Small intestine (tissue), 7 donors: Measurements from ENCODE around the gene OPRD1. TPM values are rescaled to one million over a fixed set of nuclear protein-coding genes. Genes with fewer than 3 reads are reported as not detected.

ENCODE experiments used
- DNase-seq, 2 donors: peaks; one replicate each; pipeline versions ENCODE4 v3.0.0 to v3.0.0-alpha.2; 2013
- FAIRE-seq: peaks from 2 replicates; lab custom pipeline; 2012; peaks lifted over from hg19 to GRCh38; lab: Jason Lieb, UNC
- H3K27ac ChIP-seq, 3 donors: one replicate each; pipeline ENCODE4 v1.5.1; 2013; ENCODE audit warnings: low read length in 2 of 3, mild to moderate bottlenecking in 2 of 3, control low read depth in 1 of 3, inconsistent platforms in 1 of 3, low read depth in 1 of 3, moderate library complexity in 1 of 3
- H3K27me3 ChIP-seq, 3 donors: one replicate each; pipeline ENCODE4 v1.6.1; 2013; ENCODE audit warnings: low read length in 3 of 3, inconsistent platforms in 1 of 3; ENCODE audit not compliant: control insufficient read depth in 3 of 3, insufficient read depth in 3 of 3
- H3K36me3 ChIP-seq, 3 donors: one replicate each; pipeline ENCODE4 v1.6.1; 2013; ENCODE audit warnings: low read length in 3 of 3, inconsistent platforms in 1 of 3, low read depth in 1 of 3, mild to moderate bottlenecking in 1 of 3, moderate library complexity in 1 of 3; ENCODE audit not compliant: control insufficient read depth in 3 of 3, insufficient read depth in 2 of 3
- H3K4me1 ChIP-seq, 3 donors: one replicate each; pipeline ENCODE4 v1.6.1; 2013; ENCODE audit warnings: low read length in 2 of 3, inconsistent platforms in 1 of 3, low read depth in 1 of 3, mild to moderate bottlenecking in 1 of 3, moderate library complexity in 1 of 3; ENCODE audit not compliant: control insufficient read depth in 3 of 3, insufficient read depth in 2 of 3
- H3K4me3 ChIP-seq, 3 donors: one replicate each; pipeline ENCODE4 v1.5.1; 2013; ENCODE audit warnings: low read length in 3 of 3, control low read depth in 1 of 3, inconsistent platforms in 1 of 3, low read depth in 1 of 3, mild to moderate bottlenecking in 1 of 3, moderate library complexity in 1 of 3
- H3K9me3 ChIP-seq, 2 donors: one replicate each; pipeline ENCODE4 v1.6.1; 2013; ENCODE audit warnings: low read depth in 1 of 2, low read length in 1 of 2; ENCODE audit not compliant: control insufficient read depth in 2 of 2, insufficient read depth in 1 of 2
- WGBS, 3 donors: extraction: QIAGEN DNeasy Blood & Tissue Kit; methylation state at CpG; one replicate each; pipeline ENCODE4 v1.1.7; 2013; 5-methylcytosine and 5-hydroxymethylcytosine counted together
- polyA plus RNA-seq, 4 donors: library from polyadenylated mRNA; stranded (reverse) in 3 of 4; unstranded in 1 of 4; fragments of 200-250 nt in 3 of 4; fragments of 120-200 nt in 1 of 4; gene quantifications; one replicate each; pipeline versions ENCODE4 v1.2.1 to v1.2.3, GENCODE V29; 2013
- donor health status: healthy with polysubstance abuse.
- donor health status: control.
- donor health status: control.
- donor health status: Bipolar disorder and iron deficiency.
- donor health status: healthy.

OPRD1 gene
- polyA plus RNA-seq, 4 donors, result 0.06 to 0.34 (median 0.27) TPM; not detected in 1

GRCh38 chr1:28804071-28804470, 7.9 kb upstream of the OPRD1 start:
- H3K9me3 ChIP-seq, result peaks cover 0 to 9% of the 10 kb centered on the region in 2 donors
- no peak for FAIRE-seq
- H3K27me3 ChIP-seq, result peaks cover 0 to 5% (median 0%) of the 10 kb centered on the region in 3 donors
- WGBS, 3 donors, result 57 to 69% (median 69%) methylated on average over 3 of the region's 3 CpGs
- H3K4me1 ChIP-seq, result no peaks in the 10 kb centered on the region
- no peak overlapping the region for H3K4me3 ChIP-seq
- no peaks in the 10 kb centered on the region for H3K36me3 ChIP-seq
- no peak overlapping the region for H3K27ac ChIP-seq
- DNase-seq, result no peak

DNA sequence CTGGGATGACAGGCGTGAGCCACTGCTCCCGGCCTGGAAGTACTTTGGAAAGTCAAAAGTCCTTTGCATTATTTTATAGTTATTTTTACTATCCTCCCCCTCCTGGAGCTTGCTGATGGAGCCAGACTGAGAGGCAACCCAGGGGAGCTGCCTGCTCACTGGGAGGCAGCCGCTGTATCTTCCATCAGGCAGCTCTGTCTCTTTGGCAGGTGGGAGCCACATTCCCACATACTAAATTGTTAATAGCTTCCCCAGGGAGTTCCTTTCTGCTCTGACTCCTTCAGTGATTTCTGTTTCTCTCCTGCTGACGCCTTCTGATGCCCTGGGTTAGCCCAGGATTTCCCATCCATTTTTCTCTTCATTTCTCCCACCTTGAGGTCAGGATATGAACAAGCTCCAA, 4.9 kb upstream of the OPRD1 start:
- Histone ChIP-seq H3K27me3 (peaks cover 7 to 25% (median 14%) of the 10 kb centered on the region in 3 donors), H3K27ac (no peak overlapping the region), H3K36me3 (no peaks in the 10 kb centered on the region), H3K9me3 (peaks cover 0 to 9% of the 10 kb centered on the region in 2 donors), H3K4me1 (no peaks in the 10 kb centered on the region), H3K4me3 (no peak overlapping the region)
- no peak for DNase-seq
- FAIRE-seq, result no peak
- WGBS, 3 donors, result 39 to 55% (median 53%) methylated on average over 4 of the region's 4 CpGs

- no peak overlapping the region for H3K4me3 ChIP-seq
- 72 to 85% (median 80%) methylated on average over 4 of the region's 4 CpGs for whole genome bisulfite sequencing, 3 donors
- H3K27ac ChIP-seq, result no peak overlapping the region
- peaks cover 16 to 32% (median 19%) of the 10 kb centered on the region in 3 donors for H3K27me3 ChIP-seq
- no peaks in the 10 kb centered on the region for H3K36me3 ChIP-seq
- FAIRE-seq (no peak), DNase-seq (no peak)
- no peaks in the 10 kb centered on the region for H3K4me1 ChIP-seq
- peaks cover 0 to 9% of the 10 kb centered on the region in 2 donors for H3K9me3 ChIP-seq
Measured at GRCh38 chr1:28807986-28808385, 4.0 kb upstream of the OPRD1 start.

- H3K4me3 ChIP-seq, result no peak overlapping the region
- no peaks in the 10 kb centered on the region for H3K36me3 ChIP-seq
- no peaks in the 10 kb centered on the region for H3K4me1 ChIP-seq
- 64 to 69% (median 69%) methylated on average over 9 of the region's 9 CpGs for whole genome bisulfite sequencing, 3 donors
- peaks cover 28 to 61% (median 35%) of the 10 kb centered on the region in 3 donors for H3K27me3 ChIP-seq
- no peak overlapping the region for H3K27ac ChIP-seq
- FAIRE-seq (no peak), DNase-seq (no peak)
- no peaks in the 10 kb centered on the region for H3K9me3 ChIP-seq
Measured at GRCh38 chr1:28811369-28811765, 603 bp upstream of the OPRD1 start.

DNA sequence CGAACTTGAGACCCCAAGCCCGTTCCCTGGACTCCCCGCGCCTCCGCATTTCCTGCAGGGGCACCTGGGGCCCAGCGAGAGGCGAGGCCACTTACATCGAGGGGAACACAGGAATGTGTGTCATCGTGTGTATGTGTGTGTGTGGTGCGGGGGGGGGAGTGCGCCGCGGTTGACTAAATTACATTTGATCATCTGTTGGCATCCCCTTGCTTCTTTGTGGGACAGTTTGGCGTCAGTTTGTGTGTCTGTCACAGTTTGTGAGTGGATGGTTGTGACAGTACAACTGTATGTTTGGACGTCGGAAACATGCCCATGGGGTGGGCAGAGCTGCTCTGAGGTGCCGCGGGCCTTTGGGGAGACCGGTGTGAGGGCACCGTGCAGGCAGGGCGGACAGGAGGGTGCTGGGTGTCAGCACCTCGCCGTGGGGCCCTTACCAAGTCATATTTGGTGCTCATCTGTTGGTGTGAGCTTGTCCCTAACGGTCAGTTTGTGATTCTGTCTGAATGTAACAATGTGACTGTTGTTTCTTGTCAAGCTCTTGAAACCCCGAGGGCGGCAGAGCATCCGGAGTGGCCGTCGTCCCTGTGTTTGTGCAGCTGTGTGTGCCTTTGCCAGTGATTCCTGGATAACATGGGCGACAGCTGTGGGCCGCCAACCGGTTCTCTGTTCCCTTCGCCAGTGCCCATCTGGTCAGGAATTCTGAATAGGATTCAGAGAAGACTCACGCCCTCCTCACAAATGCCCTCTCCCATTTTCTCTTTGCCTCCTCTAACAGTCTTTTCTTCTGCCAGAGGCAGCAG, 899 bp downstream of the OPRD1 start:
- Histone ChIP-seq H3K27ac (no peak overlapping the region), H3K36me3 (no peaks in the 10 kb centered on the region), H3K27me3 (peaks cover 28 to 64% (median 37%) of the 10 kb centered on the region in 3 donors), H3K9me3 (no peaks in the 10 kb centered on the region), H3K4me3 (no peak overlapping the region), H3K4me1 (no peaks in the 10 kb centered on the region)
- no peak for DNase-seq
- no peak for FAIRE-seq
- WGBS, 3 donors, result 31 to 39% (median 35%) methylated on average over 34 of the region's 34 CpGs

DNA sequence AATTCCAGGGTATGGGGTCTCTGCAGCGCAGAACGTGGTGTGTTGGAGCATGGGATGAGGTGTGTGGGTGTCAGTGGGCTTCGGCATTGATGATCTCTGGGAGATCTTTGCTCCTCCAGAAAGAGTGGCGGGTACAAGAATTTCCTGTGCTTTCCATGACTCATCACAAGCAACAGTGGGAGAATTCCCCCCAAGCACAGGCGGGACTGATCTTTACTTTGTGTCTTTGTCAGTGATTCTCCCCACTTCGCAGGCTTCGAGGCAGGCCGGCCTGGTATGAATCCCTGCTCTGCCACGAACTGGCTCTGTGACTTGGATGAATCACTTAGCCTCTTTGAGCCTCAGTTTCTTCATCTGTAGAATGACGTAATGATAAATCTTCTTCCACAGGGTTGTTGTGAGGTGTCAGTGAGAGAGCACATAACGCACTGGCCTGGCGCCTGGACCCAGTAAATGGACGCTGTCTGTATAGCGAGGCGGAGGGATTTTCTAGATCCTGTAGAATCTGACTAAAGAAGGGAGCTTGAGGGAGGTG, 2.0 kb downstream of the OPRD1 start:
- Histone ChIP-seq H3K4me1 (no peaks in the 10 kb centered on the region), H3K4me3 (no peak overlapping the region), H3K36me3 (no peaks in the 10 kb centered on the region), H3K27ac (no peak overlapping the region), H3K9me3 (no peaks in the 10 kb centered on the region), H3K27me3 (peaks cover 28 to 64% (median 37%) of the 10 kb centered on the region in 3 donors)
- 81 to 85% (median 82%) methylated on average over 15 of the region's 15 CpGs for WGBS, 3 donors
- FAIRE-seq, result no peak
- DNase-seq, result no peak

- 32 to 47% (median 40%) methylated on average over 12 of the region's 12 CpGs for WGBS, 3 donors
- Histone ChIP-seq H3K4me1 (no peaks in the 10 kb centered on the region), H3K4me3 (no peak overlapping the region), H3K9me3 (no peaks in the 10 kb centered on the region), H3K36me3 (no peaks in the 10 kb centered on the region), H3K27me3 (peaks cover 28 to 55% (median 33%) of the 10 kb centered on the region in 3 donors), H3K27ac (no peak overlapping the region)
- DNase-seq (no peak), FAIRE-seq (no peak)
Measured at GRCh38 chr1:28815533-28816185, 3.7 kb downstream of the OPRD1 start.

GRCh38 chr1:28817133-28817532, 5.2 kb downstream of the OPRD1 start:
- H3K4me3 ChIP-seq, result no peak overlapping the region
- peaks cover 21 to 44% (median 23%) of the 10 kb centered on the region in 3 donors for H3K27me3 ChIP-seq
- H3K9me3 ChIP-seq, result no peaks in the 10 kb centered on the region
- WGBS, 3 donors, result 27 to 66% (median 39%) methylated on average over 7 of the region's 7 CpGs
- no peaks in the 10 kb centered on the region for H3K36me3 ChIP-seq
- DNase-seq, result no peak
- H3K4me1 ChIP-seq, result no peaks in the 10 kb centered on the region
- no peak overlapping the region for H3K27ac ChIP-seq
- FAIRE-seq, result no peak
